CD1c-positive myeloid dendritic cell (primary cell): Measurements from ENCODE around the gene MYLK4.
A peak's percentile ranks its signal among the peaks of the same experiment; 100 is the strongest.

Experiments used
- DNase-seq: peaks from one replicate; pipeline ENCODE4 v3.0.0-alpha.2; 2016; ENCODE audit errors: extremely low spot score

The MYLK4 gene

GRCh38 chr6:2756687-2757224 lies 6.0 kb upstream of the MYLK4 start:
- peak; percentile 45 for DNase-seq

GRCh38 chr6:2756241-2756640 lies 5.5 kb upstream of the MYLK4 start:
- DNase-seq = peak; percentile 75

- no peak for DNase-seq
Measured at GRCh38 chr6:2755456-2755855, 4.7 kb upstream of the MYLK4 start.

- no peak for DNase-seq
Measured at GRCh38 chr6:2754911-2755310, 4.2 kb upstream of the MYLK4 start.

GRCh38 chr6:2754393-2754792 lies 3.7 kb upstream of the MYLK4 start:
- DNase-seq = no peak

- DNase-seq = no peak
Measured at GRCh38 chr6:2753743-2754142, 3.0 kb upstream of the MYLK4 start.

- DNase-seq = no peak
Measured at GRCh38 chr6:2753110-2753489, 2.4 kb upstream of the MYLK4 start.

- DNase-seq = no peak
Measured at GRCh38 chr6:2752477-2753109, 1.9 kb upstream of the MYLK4 start.

- DNase-seq = peak; percentile 44
Measured at GRCh38 chr6:2751871-2752270, 1.1 kb upstream of the MYLK4 start.

GRCh38 chr6:2749969-2750600 lies 637 bp downstream of the MYLK4 start:
- DNase-seq = peak; percentile 83

- DNase-seq = no peak
Measured at GRCh38 chr6:2748183-2748582, 2.5 kb downstream of the MYLK4 start.

- DNase-seq = no peak
Measured at GRCh38 chr6:2746557-2747061, 4.1 kb downstream of the MYLK4 start.

GRCh38 chr6:2745246-2745645 lies 5.5 kb downstream of the MYLK4 start:
- DNase-seq = no peak

- DNase-seq = no peak
Measured at GRCh38 chr6:2744778-2745177, 5.9 kb downstream of the MYLK4 start.

GRCh38 chr6:2744209-2744771 lies 6.4 kb downstream of the MYLK4 start:
- DNase-seq = no peak

- DNase-seq = no peak
Measured at GRCh38 chr6:2743280-2744208, 7.2 kb downstream of the MYLK4 start.

- DNase-seq = no peak
Measured at GRCh38 chr6:2741756-2742155, 9.0 kb downstream of the MYLK4 start.

GRCh38 chr6:2740581-2740980 lies 10.1 kb downstream of the MYLK4 start:
- peak; percentile 73 for DNase-seq

- DNase-seq = no peak
Measured at GRCh38 chr6:2739335-2739734, 11.4 kb downstream of the MYLK4 start.

- peak; percentile 77 for DNase-seq
Measured at GRCh38 chr6:2738373-2738979, 12.2 kb downstream of the MYLK4 start.

- peak; percentile 32 for DNase-seq
Measured at GRCh38 chr6:2737885-2738284, 12.8 kb downstream of the MYLK4 start.
